Neural crest cell (in vitro differentiated cells): ENCODE data around the gene PPFIBP1. TPM values are rescaled to one million over a fixed set of nuclear protein-coding genes. Genes with fewer than 3 reads are reported as not detected.

Source experiments
- DNase-seq: peaks from one replicate; pipeline ENCODE4 v3.0.0; 2021; ENCODE audit warnings: low read depth, mixed read lengths, low spot score
- H3K27ac Mint-ChIP-seq: one replicate; pipeline ENCODE4 v1.8.0; 2021; ENCODE audit warnings: mild to moderate bottlenecking, mixed read lengths; ENCODE audit not compliant: unreplicated experiment
- H3K27me3 Mint-ChIP-seq: 2 replicates; pipeline ENCODE4 v1.8.0; 2021; ENCODE audit warnings: low read depth, mild to moderate bottlenecking, mixed read lengths
- H3K36me3 Mint-ChIP-seq: 2 replicates; pipeline ENCODE4 v1.8.0; 2021; ENCODE audit warnings: low read depth, mild to moderate bottlenecking, mixed read lengths
- H3K4me1 Mint-ChIP-seq: 2 replicates; pipeline ENCODE4 v1.8.0; 2021; ENCODE audit warnings: mixed read lengths
- H3K4me3 Mint-ChIP-seq: one replicate; pipeline ENCODE4 v1.8.0; 2021; ENCODE audit warnings: mild to moderate bottlenecking, mixed read lengths
- H3K9me3 Mint-ChIP-seq: 2 replicates; pipeline ENCODE4 v1.8.0; 2021; ENCODE audit warnings: mixed read lengths
- total RNA-seq: library from RNA; stranded (reverse); gene quantifications from 2 replicates; pipeline ENCODE4 v1.2.1, GENCODE V29; 2021
- TF ChIP-seq, protein P1 (sequence below): fragments of 200-600 bp; sonication (generic); conservative IDR thresholded peaks from 2 replicates; pipeline ENCODE4 v1.5.0; 2021; ENCODE audit warnings: antibody characterized with exemption, mild to moderate bottlenecking

PPFIBP1 gene
- total RNA-seq, 1 donor from 2014 or later: 47.5 TPM

- Mint-ChIP-seq H3K4me3 (no peak overlapping the region), H3K9me3 (no peaks in the 10 kb centered on the region), H3K27me3 (no peaks in the 10 kb centered on the region), H3K4me1 (peaks cover 24% of the 10 kb centered on the region), H3K27ac (no peak overlapping the region), H3K36me3 (no peaks in the 10 kb centered on the region)
- TF ChIP-seq, protein P1, sequence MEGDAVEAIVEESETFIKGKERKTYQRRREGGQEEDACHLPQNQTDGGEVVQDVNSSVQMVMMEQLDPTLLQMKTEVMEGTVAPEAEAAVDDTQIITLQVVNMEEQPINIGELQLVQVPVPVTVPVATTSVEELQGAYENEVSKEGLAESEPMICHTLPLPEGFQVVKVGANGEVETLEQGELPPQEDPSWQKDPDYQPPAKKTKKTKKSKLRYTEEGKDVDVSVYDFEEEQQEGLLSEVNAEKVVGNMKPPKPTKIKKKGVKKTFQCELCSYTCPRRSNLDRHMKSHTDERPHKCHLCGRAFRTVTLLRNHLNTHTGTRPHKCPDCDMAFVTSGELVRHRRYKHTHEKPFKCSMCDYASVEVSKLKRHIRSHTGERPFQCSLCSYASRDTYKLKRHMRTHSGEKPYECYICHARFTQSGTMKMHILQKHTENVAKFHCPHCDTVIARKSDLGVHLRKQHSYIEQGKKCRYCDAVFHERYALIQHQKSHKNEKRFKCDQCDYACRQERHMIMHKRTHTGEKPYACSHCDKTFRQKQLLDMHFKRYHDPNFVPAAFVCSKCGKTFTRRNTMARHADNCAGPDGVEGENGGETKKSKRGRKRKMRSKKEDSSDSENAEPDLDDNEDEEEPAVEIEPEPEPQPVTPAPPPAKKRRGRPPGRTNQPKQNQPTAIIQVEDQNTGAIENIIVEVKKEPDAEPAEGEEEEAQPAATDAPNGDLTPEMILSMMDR: no peak
- no peak for DNase-seq
Measured at GRCh38 chr12:27566626-27567025, 42.6 kb downstream of the PPFIBP1 start.

DNA sequence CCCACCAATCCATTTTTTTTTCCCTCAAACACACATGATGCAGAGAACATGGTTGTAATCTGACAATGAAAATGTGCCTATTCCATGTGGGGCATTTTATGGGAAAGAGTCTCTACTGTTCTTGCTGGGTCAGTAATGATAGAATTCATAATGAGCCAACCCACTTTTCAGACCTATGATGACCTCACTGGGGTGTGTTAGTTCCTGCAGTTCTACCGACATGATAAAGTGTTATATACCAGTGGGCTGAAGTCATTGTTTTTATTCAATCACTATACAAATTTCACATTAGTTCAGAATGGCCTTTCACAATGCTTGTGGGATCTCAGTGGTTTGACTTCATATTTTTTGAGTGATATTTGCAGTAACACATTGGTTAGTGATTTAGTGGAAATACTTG, 47.5 kb downstream of the PPFIBP1 start:
- Mint-ChIP-seq H3K4me3 (no peak overlapping the region), H3K9me3 (peaks cover 2% of the 10 kb centered on the region), H3K27me3 (no peaks in the 10 kb centered on the region), H3K27ac (no peak overlapping the region), H3K36me3 (no peaks in the 10 kb centered on the region), H3K4me1 (peaks cover 17% of the 10 kb centered on the region)
- no peak for DNase-seq
- TF ChIP-seq, protein P1: no peak

- no peak overlapping the region for H3K27ac Mint-ChIP-seq
Measured at GRCh38 chr12:27572486-27573255, 48.7 kb downstream of the PPFIBP1 start.

DNA sequence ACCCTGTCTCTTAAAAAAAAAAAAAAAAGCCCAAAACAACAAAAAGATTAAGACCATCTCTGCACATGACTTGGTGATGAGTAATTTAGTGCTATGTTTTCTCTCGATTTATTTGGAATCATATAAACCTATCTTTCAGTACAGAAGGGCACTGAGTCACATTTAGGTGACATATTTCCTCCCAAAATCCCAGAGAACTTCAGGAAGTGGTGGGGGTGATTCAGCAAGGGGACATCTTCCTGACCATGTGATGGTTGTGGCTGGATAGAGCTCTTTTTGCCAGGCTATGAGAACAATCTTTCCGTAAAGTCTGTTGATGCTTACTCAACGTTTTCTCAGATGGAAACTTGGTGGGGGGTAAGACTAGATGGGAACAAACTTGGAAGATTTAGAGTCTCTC, 50.0 kb downstream of the PPFIBP1 start:
- H3K9me3 Mint-ChIP-seq: peaks cover 2% of the 10 kb centered on the region
- no peak overlapping the region for H3K4me3 Mint-ChIP-seq
- peaks cover 5% of the 10 kb centered on the region for H3K36me3 Mint-ChIP-seq
- TF ChIP-seq, protein P1: no peak
- H3K27ac Mint-ChIP-seq: no peak overlapping the region
- H3K4me1 Mint-ChIP-seq: peaks cover 19% of the 10 kb centered on the region
- no peaks in the 10 kb centered on the region for H3K27me3 Mint-ChIP-seq
- DNase-seq: no peak

More at GRCh38 chr12:27572486-27573255, 48.7 kb downstream of the PPFIBP1 start:
- peaks cover 19% of the 10 kb centered on the region for H3K4me1 Mint-ChIP-seq
- no peak overlapping the region for H3K4me3 Mint-ChIP-seq
- peaks cover under 1% of the 10 kb centered on the region for H3K36me3 Mint-ChIP-seq
- DNase-seq: no peak
- peaks cover 2% of the 10 kb centered on the region for H3K9me3 Mint-ChIP-seq
- TF ChIP-seq, protein P1: no peak
- H3K27me3 Mint-ChIP-seq: no peaks in the 10 kb centered on the region

DNA sequence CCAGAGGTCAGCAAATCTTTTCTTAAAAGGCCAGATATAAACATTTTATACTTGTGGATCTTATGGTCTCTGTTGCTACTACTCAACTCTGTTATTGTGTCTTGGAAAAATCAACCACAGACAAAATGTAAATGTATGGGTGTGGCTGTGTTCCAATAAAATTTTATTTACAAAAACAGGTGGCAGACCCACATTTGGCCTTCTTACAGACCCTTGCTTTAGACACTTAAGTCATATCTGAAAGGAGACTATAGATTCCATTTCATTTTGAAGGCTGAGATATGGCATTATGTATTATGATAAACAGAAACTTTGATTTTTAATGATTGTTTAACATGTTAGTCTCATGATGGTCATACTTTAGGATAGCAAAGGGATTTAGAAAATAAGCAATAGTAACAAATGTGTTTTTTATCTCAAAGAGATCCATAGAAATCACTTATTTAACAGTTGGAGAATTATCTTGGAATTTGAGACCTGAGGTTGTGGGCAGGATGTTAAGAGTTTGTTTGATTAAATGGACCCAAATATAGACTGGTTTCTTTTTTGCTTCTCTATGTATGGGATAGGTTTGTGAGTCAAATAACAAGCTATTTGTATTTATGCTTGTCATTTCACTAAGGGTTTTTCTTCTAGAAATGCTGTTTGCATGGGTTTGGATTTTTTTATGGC, 51.2 kb downstream of the PPFIBP1 start:
- no peak for DNase-seq
- TF ChIP-seq, protein P1: no peak
- H3K9me3 Mint-ChIP-seq: peaks cover 2% of the 10 kb centered on the region
- peaks cover 19% of the 10 kb centered on the region for H3K4me1 Mint-ChIP-seq
- no peaks in the 10 kb centered on the region for H3K27me3 Mint-ChIP-seq
- peak overlapping the region; percentile 91 for H3K27ac Mint-ChIP-seq
- no peak overlapping the region for H3K4me3 Mint-ChIP-seq
- peaks cover 11% of the 10 kb centered on the region for H3K36me3 Mint-ChIP-seq
